ENCODE measurements around the gene RNASE13.

DNA sequence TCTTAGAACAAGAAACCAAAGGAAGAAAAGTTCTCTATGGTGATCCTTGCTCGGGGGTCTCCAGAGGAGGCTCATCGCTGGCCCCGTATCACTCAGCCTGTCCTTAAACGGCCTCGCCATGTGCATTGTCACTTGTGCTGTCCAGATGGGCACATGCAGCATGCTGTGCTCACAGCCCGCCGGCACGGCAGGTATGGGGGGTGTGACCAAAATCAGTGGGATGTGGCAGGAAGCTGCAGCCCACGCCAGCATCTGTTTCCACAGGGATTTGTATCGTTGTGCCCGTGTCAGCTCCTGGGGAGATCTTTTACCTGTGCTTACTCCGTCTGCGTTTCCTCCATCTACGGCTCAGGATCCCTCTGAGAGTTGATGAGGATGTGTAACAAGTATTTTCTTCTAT is 38.1 kb downstream of the RNASE13 start:
- TF ChIP-seq POLR2A (IDR thresholded peaks at IDR 0.05), result no peak
- TF ChIP-seq, protein P1, sequence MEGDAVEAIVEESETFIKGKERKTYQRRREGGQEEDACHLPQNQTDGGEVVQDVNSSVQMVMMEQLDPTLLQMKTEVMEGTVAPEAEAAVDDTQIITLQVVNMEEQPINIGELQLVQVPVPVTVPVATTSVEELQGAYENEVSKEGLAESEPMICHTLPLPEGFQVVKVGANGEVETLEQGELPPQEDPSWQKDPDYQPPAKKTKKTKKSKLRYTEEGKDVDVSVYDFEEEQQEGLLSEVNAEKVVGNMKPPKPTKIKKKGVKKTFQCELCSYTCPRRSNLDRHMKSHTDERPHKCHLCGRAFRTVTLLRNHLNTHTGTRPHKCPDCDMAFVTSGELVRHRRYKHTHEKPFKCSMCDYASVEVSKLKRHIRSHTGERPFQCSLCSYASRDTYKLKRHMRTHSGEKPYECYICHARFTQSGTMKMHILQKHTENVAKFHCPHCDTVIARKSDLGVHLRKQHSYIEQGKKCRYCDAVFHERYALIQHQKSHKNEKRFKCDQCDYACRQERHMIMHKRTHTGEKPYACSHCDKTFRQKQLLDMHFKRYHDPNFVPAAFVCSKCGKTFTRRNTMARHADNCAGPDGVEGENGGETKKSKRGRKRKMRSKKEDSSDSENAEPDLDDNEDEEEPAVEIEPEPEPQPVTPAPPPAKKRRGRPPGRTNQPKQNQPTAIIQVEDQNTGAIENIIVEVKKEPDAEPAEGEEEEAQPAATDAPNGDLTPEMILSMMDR (IDR thresholded peaks at IDR 0.05), result no peak

All from Peyer's patch (tissue), 4 donors.